ENCODE results near the gene DIS3L2.

DIS3L2 gene

DNA sequence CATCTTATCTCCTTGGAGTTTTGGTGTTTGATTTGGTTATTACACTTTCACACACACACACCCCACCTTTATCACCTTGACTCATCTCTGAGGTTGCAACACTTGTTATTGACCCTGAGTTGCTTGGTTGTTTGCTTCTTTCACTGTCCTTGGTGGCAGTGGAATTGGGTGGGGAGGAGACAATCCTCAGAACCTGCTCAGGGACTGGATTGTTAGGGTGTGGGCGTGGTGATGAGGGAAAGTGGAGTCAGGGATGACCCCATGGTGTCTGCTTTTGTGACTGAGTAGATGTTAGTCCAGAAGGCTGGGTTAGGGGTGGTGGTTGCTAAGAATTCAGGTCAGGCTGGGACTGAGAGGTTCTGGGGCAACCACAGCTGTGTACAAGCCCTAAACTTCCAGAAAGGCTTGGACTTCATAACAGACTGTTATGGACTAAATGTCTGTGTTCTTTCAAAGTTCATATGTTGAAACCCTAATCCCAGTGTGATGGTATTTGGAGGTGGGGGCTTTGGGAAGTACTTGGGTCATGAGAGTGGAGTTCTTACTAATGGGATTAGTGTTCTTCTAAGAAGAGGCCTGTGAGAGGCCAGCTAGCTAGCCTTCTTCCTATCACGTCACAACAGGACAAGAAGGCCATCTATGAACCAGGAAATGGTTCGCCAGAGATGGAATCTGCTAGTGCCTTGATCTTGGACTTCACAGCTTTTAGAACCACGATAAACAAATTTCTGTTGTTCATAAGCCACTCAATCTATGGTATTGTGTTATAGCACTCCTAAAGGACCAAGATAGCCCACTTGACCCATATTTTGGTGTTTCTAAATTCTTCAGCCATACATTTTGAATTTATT is 3.4 kb upstream of the DIS3L2 start:
- no peak for DNase-seq (ENCODE audit: low spot score)

GRCh38 chr2:231960810-231961348 is 634 bp upstream of the DIS3L2 start:
- no peak for DNase-seq (ENCODE audit: low spot score)

DNA sequence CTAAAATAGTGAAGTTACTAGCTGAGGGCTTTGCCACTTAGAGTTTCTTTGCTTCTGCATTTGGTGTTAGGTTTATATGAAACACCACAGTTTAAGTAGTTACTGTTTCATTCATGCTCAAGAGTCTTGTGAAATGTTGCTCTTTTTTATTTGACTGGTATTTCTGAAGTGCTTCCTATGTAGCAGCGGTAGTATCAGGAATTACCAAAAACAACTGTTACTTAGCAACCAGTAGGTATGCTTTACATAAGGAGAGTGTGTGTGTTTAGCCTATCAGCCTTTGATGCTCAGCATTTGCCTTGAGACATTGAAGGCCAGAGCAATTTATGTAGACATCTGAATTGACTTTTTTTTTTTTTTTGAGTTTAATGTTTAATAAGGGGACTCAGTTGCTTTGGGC is 3.6 kb downstream of the DIS3L2 start:
- DNase-seq (ENCODE audit: low spot score): no peak

GRCh38 chr2:231966886-231967285 is 5.4 kb downstream of the DIS3L2 start:
- DNase-seq (ENCODE audit: low spot score): no peak

DNA sequence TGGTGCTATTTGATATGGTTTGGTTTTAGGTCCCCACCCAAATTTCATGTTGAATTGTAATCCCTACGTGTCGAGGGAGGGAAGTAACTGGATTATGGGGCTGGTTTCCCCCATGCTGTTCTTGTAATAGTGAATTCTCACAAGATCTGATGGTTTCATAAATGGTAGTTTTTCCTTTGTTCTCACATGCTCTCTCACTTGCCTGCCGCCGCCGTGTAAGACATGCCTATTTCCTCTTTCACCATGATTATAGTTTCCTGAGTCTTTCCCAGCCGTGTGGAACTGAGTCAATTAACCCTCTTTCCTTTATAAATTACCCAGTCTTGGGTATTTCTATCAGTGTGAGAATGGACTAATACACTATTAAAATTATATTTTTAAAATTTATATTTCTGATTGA is 7.3 kb downstream of the DIS3L2 start:
- no peak for DNase-seq (ENCODE audit: low spot score)

GRCh38 chr2:231970461-231970860 is 8.9 kb downstream of the DIS3L2 start:
- DNase-seq (ENCODE audit: low spot score): no peak

DNA sequence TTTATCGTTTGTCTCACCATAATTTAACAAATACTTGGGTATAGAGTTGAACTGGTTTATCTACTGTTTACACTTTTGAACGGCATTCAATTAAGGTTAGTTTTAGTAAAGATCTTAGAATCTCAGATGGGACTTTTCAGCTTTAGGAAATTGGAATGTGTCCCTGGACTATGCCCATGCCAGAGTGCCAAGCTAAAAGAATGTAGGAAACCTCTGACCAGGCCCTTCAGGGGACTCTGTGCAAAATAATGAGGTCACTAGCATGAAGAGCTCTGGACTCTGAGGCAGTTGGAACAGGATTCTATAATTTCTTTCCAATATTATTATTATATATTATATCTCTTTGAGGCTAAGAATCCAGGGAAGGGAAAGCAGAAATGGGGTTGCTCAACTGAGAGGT is 13.5 kb downstream of the DIS3L2 start:
- no peak for DNase-seq (ENCODE audit: low spot score)

DNA sequence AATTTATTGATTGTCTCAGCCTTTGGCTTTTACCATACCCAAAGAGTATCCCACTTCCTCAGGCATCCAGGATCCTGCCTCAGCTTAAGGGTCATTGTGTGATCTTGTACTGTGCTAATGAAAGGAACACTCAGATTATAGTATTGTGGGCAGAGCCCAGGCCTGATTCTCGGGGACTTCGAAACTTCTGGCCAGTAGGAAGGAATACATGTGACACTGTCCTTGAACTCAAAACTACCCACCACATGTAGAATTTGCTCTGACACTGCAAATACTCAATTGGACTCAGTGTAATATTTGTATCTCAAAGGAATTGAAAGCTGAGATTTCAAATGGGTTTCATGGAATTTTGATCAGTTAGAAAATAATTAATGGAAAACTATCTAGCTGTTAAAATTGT is 15.9 kb downstream of the DIS3L2 start:
- no peak for DNase-seq (ENCODE audit: low spot score)

DNA sequence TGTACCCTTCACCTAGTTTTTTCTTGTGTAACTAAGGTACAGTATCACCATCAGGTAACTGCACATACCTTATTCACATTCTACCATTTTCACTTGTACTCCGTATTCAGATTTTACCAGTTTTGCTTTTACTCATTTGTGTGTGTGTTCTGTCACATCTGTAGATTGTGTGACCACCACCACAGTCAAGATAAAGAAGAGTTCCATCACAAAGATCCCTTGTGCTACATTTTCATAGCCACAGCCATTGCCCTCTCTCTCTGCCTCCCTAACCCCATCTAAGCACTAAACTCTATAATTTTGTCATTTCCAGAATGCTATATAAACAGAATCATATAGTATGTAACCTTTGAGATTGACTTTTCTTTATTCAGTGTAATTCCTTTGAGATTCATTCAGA is 23.5 kb downstream of the DIS3L2 start:
- DNase-seq (ENCODE audit: low spot score): no peak

DNA sequence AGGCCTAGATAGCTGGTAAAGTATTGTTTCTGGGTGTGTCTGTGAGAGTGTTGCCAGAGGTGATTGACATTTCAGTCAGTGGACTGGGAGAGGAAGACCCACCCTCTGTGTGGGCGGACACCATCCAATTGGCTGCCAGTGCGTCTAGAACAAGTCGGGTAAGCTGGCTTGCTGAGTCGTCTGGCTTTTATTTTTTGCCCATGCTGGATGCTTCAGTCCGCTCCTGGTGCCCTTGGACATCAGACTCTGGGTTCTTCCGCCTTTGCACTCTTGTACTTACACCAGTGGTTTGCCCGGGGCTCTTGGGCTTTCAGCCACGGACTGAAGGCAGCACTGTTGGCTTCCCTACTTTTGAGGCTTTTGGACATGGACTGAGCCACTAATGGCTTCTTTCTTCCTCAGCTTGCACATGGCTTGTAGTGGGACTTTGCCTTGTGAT is 24.3 kb downstream of the DIS3L2 start:
- no peak for DNase-seq (ENCODE audit: low spot score)

GRCh38 chr2:231987124-231987727 is 25.7 kb downstream of the DIS3L2 start:
- DNase-seq (ENCODE audit: low spot score): no peak

GRCh38 chr2:231988179-231988866 is 26.8 kb downstream of the DIS3L2 start:
- no peak for DNase-seq (ENCODE audit: low spot score)

DNA sequence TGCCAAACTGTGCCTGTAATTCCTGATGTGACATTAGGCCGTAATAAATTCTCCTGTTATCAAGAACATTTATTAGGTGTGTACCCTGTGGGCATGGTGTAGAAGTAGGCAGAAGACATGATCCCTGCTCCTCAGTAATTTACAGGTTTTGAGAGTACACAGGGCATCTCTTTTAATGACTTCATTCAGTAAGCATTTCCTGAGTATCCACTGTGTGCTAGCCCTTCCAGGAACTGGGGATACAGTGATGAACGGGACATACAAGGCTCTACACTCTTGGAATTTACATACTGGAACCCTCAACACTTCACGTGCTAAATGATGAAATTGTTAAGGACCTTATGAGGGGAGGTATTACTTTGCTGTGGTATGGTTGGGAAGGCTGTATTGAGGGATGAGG is 30.2 kb downstream of the DIS3L2 start:
- no peak for DNase-seq (ENCODE audit: low spot score)

DNA sequence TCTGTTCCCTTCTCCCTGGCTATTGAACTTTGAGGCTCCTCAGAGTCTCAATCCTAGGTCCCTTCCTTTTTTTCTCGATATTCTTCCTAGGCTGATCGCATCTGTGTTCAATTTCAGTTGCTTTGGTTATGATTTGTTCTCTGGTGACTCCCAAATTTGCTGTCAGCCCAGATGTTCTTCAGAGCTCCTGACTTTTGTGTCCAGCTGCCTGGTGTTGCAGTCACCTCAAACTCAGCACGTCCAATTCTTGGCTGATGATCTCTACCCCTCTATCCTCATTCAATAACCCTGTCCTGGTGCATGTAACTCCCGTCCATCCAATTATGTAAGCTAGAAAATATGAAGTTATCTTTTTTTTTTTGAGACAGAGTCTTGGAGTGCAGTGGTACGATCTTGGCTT is 31.4 kb downstream of the DIS3L2 start:
- DNase-seq (ENCODE audit: low spot score): no peak

- no peak for DNase-seq (ENCODE audit: low spot score)
Observed at GRCh38 chr2:231996797-231997540, 35.5 kb downstream of the DIS3L2 start.

DNA sequence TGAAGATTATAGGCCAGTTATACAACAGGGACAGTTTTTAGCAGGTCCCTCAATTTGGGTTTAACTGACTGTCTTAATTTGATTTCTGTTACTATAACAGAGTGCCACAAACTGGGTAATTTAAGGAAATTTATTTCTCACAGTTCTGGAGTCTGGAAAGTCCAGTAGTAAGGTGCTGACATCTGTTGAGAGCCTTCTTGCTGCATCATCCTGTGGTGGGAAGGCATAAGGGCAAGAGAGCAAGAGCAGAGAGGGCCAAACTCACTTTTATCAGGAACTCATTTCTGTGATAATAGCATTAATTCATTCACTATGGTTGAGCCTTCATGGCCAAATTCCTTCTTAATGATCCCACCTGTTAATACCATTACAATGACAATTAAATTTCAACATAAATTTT is 36.5 kb downstream of the DIS3L2 start:
- no peak for DNase-seq (ENCODE audit: low spot score)

DNA sequence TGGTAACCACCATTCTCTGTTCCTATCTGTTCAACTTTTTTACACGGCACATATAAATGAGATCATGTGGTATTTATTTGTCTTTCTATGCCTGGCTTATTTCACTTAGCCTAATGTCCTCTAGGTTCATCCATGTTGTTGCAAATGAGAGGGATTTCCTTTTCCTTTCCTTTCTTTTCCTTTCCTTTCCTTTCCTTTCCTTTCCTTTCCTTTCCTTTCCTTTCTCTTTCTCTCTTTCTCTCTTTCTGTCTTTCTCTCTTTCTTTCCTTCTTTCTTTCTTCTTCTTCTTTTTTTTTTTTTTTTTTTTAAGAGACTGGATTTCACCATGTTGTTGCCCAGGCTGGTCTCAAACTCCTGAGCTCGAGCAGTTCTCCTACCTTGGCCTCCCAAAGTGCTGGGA is 38.9 kb downstream of the DIS3L2 start:
- DNase-seq (ENCODE audit: low spot score): no peak

DNA sequence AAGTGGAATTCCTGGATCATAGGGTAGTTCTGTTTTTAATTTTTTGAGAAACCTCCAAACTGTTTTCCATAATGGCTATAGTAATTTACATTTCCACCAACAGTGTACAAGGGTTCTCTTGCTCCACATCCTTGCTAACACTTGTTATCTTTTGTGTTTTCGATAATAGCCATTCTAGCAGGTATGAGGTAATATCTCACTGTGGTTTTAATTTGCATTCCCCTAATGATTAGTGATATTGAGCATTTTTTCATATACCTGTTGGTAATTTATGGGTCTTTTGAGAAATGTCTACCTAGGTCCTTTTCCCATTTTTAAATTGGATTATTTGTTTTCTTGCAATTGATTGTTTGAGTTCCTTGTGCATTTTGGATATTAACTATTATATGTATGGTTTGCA is 39.6 kb downstream of the DIS3L2 start:
- DNase-seq (ENCODE audit: low spot score): no peak

- DNase-seq (ENCODE audit: low spot score): no peak
Observed at GRCh38 chr2:232006253-232006652, 44.7 kb downstream of the DIS3L2 start.

GRCh38 chr2:232008907-232009638 is 47.6 kb downstream of the DIS3L2 start:
- no peak for DNase-seq (ENCODE audit: low spot score)

GRCh38 chr2:232009639-232010274 is 48.2 kb downstream of the DIS3L2 start:
- no peak for DNase-seq (ENCODE audit: low spot score)
